Islet of Langerhans (tissue), 1 donor: ENCODE measurements around the gene FRMPD4.

Experiments
- FAIRE-seq: peaks from one replicate; lab custom pipeline; 2011; peaks lifted over from hg19 to GRCh38; lab: Jason Lieb, UNC

Gene FRMPD4

GRCh38 chrX:12672367-12673106, 534.3 kb downstream of the FRMPD4 start:
- no peak for FAIRE-seq

- FAIRE-seq, result no peak
These were observed 535.2 kb downstream of the FRMPD4 start for GRCh38 chrX:12673487-12673886.

- no peak for FAIRE-seq
These were observed 541.2 kb downstream of the FRMPD4 start for GRCh38 chrX:12679522-12679921.

- peak; percentile 99 for FAIRE-seq
These were observed 542.8 kb downstream of the FRMPD4 start for GRCh38 chrX:12681047-12681446.

GRCh38 chrX:12685541-12685940, 547.3 kb downstream of the FRMPD4 start:
- no peak for FAIRE-seq

GRCh38 chrX:12686331-12686730, 548.1 kb downstream of the FRMPD4 start:
- FAIRE-seq, result no peak

GRCh38 chrX:12690646-12691045, 552.4 kb downstream of the FRMPD4 start:
- no peak for FAIRE-seq

- FAIRE-seq, result no peak
These were observed 555.5 kb downstream of the FRMPD4 start for GRCh38 chrX:12693754-12694153.

- peak; percentile 88 for FAIRE-seq
These were observed 562.5 kb downstream of the FRMPD4 start for GRCh38 chrX:12700745-12701144.

- peak; percentile 100 for FAIRE-seq
These were observed 563.4 kb downstream of the FRMPD4 start for GRCh38 chrX:12701628-12702027.

- FAIRE-seq, result no peak
These were observed 564.3 kb downstream of the FRMPD4 start for GRCh38 chrX:12702509-12703091.

- FAIRE-seq, result no peak
These were observed 566.4 kb downstream of the FRMPD4 start for GRCh38 chrX:12704706-12705105.

GRCh38 chrX:12709047-12709446, 570.8 kb downstream of the FRMPD4 start:
- no peak for FAIRE-seq

- no peak for FAIRE-seq
These were observed 573.3 kb downstream of the FRMPD4 start for GRCh38 chrX:12711435-12712040.

- FAIRE-seq, result no peak
These were observed 578.3 kb downstream of the FRMPD4 start for GRCh38 chrX:12716574-12716973.

GRCh38 chrX:12719837-12720236, 581.6 kb downstream of the FRMPD4 start:
- no peak for FAIRE-seq

GRCh38 chrX:12721042-12721441, 582.8 kb downstream of the FRMPD4 start:
- no peak for FAIRE-seq

- FAIRE-seq, result no peak
These were observed 584.0 kb downstream of the FRMPD4 start for GRCh38 chrX:12722314-12722713.

GRCh38 chrX:12741416-12741815, 603.1 kb downstream of the FRMPD4 start:
- no peak for FAIRE-seq

- no peak for FAIRE-seq
These were observed 609.2 kb downstream of the FRMPD4 start for GRCh38 chrX:12747433-12747832.

GRCh38 chrX:12751887-12752286, 613.6 kb downstream of the FRMPD4 start:
- FAIRE-seq, result no peak

GRCh38 chrX:12753366-12753765, 615.1 kb downstream of the FRMPD4 start:
- no peak for FAIRE-seq

- no peak for FAIRE-seq
These were observed 620.0 kb downstream of the FRMPD4 start for GRCh38 chrX:12758291-12758690.

- no peak for FAIRE-seq
These were observed 629.6 kb downstream of the FRMPD4 start for GRCh38 chrX:12767856-12768255.
